Natural killer cell (primary cell): ENCODE results near the gene SRSF10. TPM values are rescaled to one million over a fixed set of nuclear protein-coding genes. Genes with fewer than 3 reads are reported as not detected.
"Not testable (repeated sequence)": the region's sequence is repeated elsewhere in the genome, so short reads cannot be mapped to it uniquely, and the experiment has no call there.

Experiments
- ATAC-seq, 3 donors: fragments of 150-1000 bp in 2 of 3; fragments of 200-7000 bp in 1 of 3; cut with Tn5 transposase; 1 replicate in 1 of 3; 2 replicates in 2 of 3; pipeline ENCODE4 v1.10.0; 2021; ENCODE audit warnings: mild to moderate bottlenecking in 2 of 3, moderate library complexity in 2 of 3
- DNase-seq, 2 donors: peaks; one replicate each; pipeline versions ENCODE4 v3.0.0 to v3.0.0-alpha.2; 2013 to 2021; ENCODE audit warnings: mixed read lengths in 1 of 2
- H3K27ac ChIP-seq: one replicate; pipeline ENCODE4 v1.5.1; 2013; ENCODE audit warnings: mild to moderate bottlenecking, low read length
- H3K27me3 ChIP-seq: one replicate; pipeline ENCODE4 v1.6.1; 2013; ENCODE audit warnings: low read length; ENCODE audit not compliant: control insufficient read depth, insufficient read depth
- H3K36me3 ChIP-seq: one replicate; pipeline ENCODE4 v1.6.1; 2013; ENCODE audit warnings: low read length; ENCODE audit not compliant: control insufficient read depth, insufficient read depth
- H3K4me1 ChIP-seq: one replicate; pipeline ENCODE4 v1.6.1; 2013; ENCODE audit warnings: low read length; ENCODE audit not compliant: control insufficient read depth, insufficient read depth
- H3K4me3 ChIP-seq: one replicate; pipeline ENCODE4 v1.5.1; 2013; ENCODE audit warnings: low read length
- H3K9me3 ChIP-seq: one replicate; pipeline ENCODE4 v1.6.1; 2013; ENCODE audit warnings: low read length; ENCODE audit not compliant: control insufficient read depth, insufficient read depth
- H3K27ac Mint-ChIP-seq, 2 donors: one replicate each; pipeline ENCODE4 v1.8.0; 2022; ENCODE audit warnings: mild to moderate bottlenecking in 2 of 2, mixed read lengths in 2 of 2, moderate library complexity in 1 of 2
- H3K27me3 Mint-ChIP-seq, 2 donors: one replicate each; pipeline ENCODE4 v1.8.0; 2022; ENCODE audit warnings: low read depth in 2 of 2, mixed read lengths in 2 of 2
- H3K36me3 Mint-ChIP-seq: one replicate; pipeline ENCODE4 v1.8.0; 2022; ENCODE audit warnings: mixed read lengths
- H3K4me1 Mint-ChIP-seq, 2 donors: one replicate each; pipeline ENCODE4 v1.8.0; 2022; ENCODE audit warnings: mixed read lengths in 2 of 2
- H3K4me3 Mint-ChIP-seq: one replicate; pipeline ENCODE4 v1.8.0; 2022; ENCODE audit warnings: mild to moderate bottlenecking, moderate library complexity, mixed read lengths
- H3K9me3 Mint-ChIP-seq, 2 donors: one replicate each; pipeline ENCODE4 v1.8.0; 2022; ENCODE audit warnings: mixed read lengths in 2 of 2
- CTCF ChIP-seq: fragments of 200-600 bp; IDR thresholded peaks from one replicate; pipeline ENCODE4 v1.8.0; 2022; ENCODE audit warnings: antibody characterized with exemption
- WGBS: methylation state at CpG from one replicate; pipeline ENCODE4 v1.1.7; 2013; ENCODE audit warnings: missing lambda C conversion rate; ENCODE audit not compliant: insufficient coverage; 5-methylcytosine and 5-hydroxymethylcytosine counted together
- intact Hi-C: fragments of 100-400 bp; cut with micrococcal nuclease; formaldehyde crosslinking; loops from one replicate; pipeline ENCODE4 v1.14.2; 2022
- total RNA-seq, 4 donors: library from RNA; stranded (reverse); fragments of 120-200 nt in 1 of 4; gene quantifications; one replicate each; pipeline versions ENCODE4 v1.2.3 to v1.2.4, GENCODE V29; 2013 to 2022

The SRSF10 gene
- total RNA-seq, 3 donors from 2014 or later (not counting 1 experiment from before 2014, with no cell fraction given): 221 to 281 (median 237) TPM

GRCh38 chr1:24018611-24019580 is 38.8 kb upstream of the SRSF10 start:
- Histone ChIP-seq H3K36me3 (no peaks in the 10 kb centered on the region), H3K9me3 (no peaks in the 10 kb centered on the region), H3K27ac (no peak overlapping the region), H3K27me3 (no peaks in the 10 kb centered on the region), H3K4me3 (no peak overlapping the region), H3K4me1 (no peaks in the 10 kb centered on the region)
- Mint-ChIP-seq H3K9me3 (no peaks in the 10 kb centered on the region), H3K27me3 (peaks cover 7 to 9% of the 10 kb centered on the region in 2 donors), H3K27ac (no peak overlapping the region), H3K4me3 (no peak overlapping the region), H3K4me1 (no peaks in the 10 kb centered on the region), H3K36me3 (no peaks in the 10 kb centered on the region)
- intact Hi-C loops: no loop called here
- no peak for DNase-seq
- WGBS: 90% methylated on average over 18 of the region's 20 CpGs
- ATAC-seq: no peak
- no peak for TF ChIP-seq CTCF

GRCh38 chr1:24015221-24016210 is 35.4 kb upstream of the SRSF10 start:
- Mint-ChIP-seq H3K4me1 (peaks cover 0 to 5% of the 10 kb centered on the region in 2 donors), H3K9me3 (no peaks in the 10 kb centered on the region), H3K36me3 (no peaks in the 10 kb centered on the region), H3K27ac (no peak overlapping the region), H3K27me3 (peaks cover 2 to 11% of the 10 kb centered on the region in 2 donors), H3K4me3 (no peak overlapping the region)
- Histone ChIP-seq H3K36me3 (no peaks in the 10 kb centered on the region), H3K27me3 (no peaks in the 10 kb centered on the region), H3K27ac (no peak overlapping the region), H3K9me3 (no peaks in the 10 kb centered on the region), H3K4me1 (no peaks in the 10 kb centered on the region), H3K4me3 (no peak overlapping the region)
- 82% methylated on average over 5 of the region's 6 CpGs for WGBS
- no peak for TF ChIP-seq CTCF
- no peak for ATAC-seq
- intact Hi-C loops: no loop called here
- no peak for DNase-seq

GRCh38 chr1:24012878-24013277 is 32.8 kb upstream of the SRSF10 start:
- H3K4me1 ChIP-seq, DNase-seq, H3K4me3 ChIP-seq, H3K27me3 ChIP-seq, H3K9me3 Mint-ChIP-seq, H3K27ac Mint-ChIP-seq, H3K9me3 ChIP-seq, H3K4me1 Mint-ChIP-seq, H3K4me3 Mint-ChIP-seq, ATAC-seq, H3K27ac ChIP-seq, H3K36me3 ChIP-seq, intact Hi-C loops, H3K36me3 Mint-ChIP-seq: not testable (repeated sequence)
- WGBS: 96% methylated on average over 7 of the region's 8 CpGs
- peaks cover 14 to 15% of the 10 kb centered on the region in 2 donors for H3K27me3 Mint-ChIP-seq

GRCh38 chr1:24010650-24011049 is 30.5 kb upstream of the SRSF10 start:
- Mint-ChIP-seq H3K4me3 (no peak overlapping the region), H3K9me3 (no peaks in the 10 kb centered on the region), H3K4me1 (peaks cover 0 to 5% of the 10 kb centered on the region in 2 donors), H3K27ac (no peak overlapping the region), H3K27me3 (peaks cover 11 to 22% of the 10 kb centered on the region in 2 donors), H3K36me3 (no peaks in the 10 kb centered on the region)
- intact Hi-C loops: no loop called here
- DNase-seq (no peak), ATAC-seq (no peak)
- Histone ChIP-seq H3K27ac (no peak overlapping the region), H3K27me3 (peaks cover 2% of the 10 kb centered on the region), H3K36me3 (no peaks in the 10 kb centered on the region), H3K4me1 (no peaks in the 10 kb centered on the region), H3K9me3 (no peaks in the 10 kb centered on the region), H3K4me3 (no peak overlapping the region)
- WGBS: 88% methylated on average over 3 of the region's 5 CpGs
- no peak for TF ChIP-seq CTCF
